Adipose tissue (tissue), 3 donors: ENCODE measurements around the gene MAP3K15. TPM values are rescaled to one million over a fixed set of nuclear protein-coding genes. Genes with fewer than 3 reads are reported as not detected.

ENCODE experiments used
- H3K27ac ChIP-seq: one replicate; pipeline ENCODE4 v1.5.1; 2013; ENCODE audit warnings: low read depth, low read length
- WGBS, 3 donors: extraction: QIAGEN DNeasy Blood & Tissue Kit; methylation state at CpG; one replicate each; pipeline ENCODE4 v1.1.7; 2013; 5-methylcytosine and 5-hydroxymethylcytosine counted together
- polyA plus RNA-seq, 3 donors: library from polyadenylated mRNA; stranded (reverse); fragments of 200-250 nt; gene quantifications; one replicate each; pipeline ENCODE4 v1.2.3, GENCODE V29; 2013
- donor health status: healthy with polysubstance abuse.
- donor health status: Bipolar disorder and iron deficiency.
- donor health status: healthy.

Gene MAP3K15
- polyA plus RNA-seq, 3 donors: 0.22 to 0.90 (median 0.40) TPM

GRCh38 chrX:19372170-19372546, 143.2 kb downstream of the MAP3K15 start:
- no peak overlapping the region for H3K27ac ChIP-seq
- 0 to 19% (median 1%) methylated on average over 9 of the region's 9 CpGs for WGBS, 3 donors

- no peak overlapping the region for H3K27ac ChIP-seq
- WGBS, 3 donors: 69 to 87% (median 74%) methylated on average over 4 to 5 of the region's 5 CpGs
These were observed 145.2 kb downstream of the MAP3K15 start for GRCh38 chrX:19370061-19370460.

GRCh38 chrX:19368576-19368975, 146.7 kb downstream of the MAP3K15 start:
- 86 to 94% (median 92%) methylated on average over 4 to 6 of the region's 6 CpGs for WGBS, 3 donors
- H3K27ac ChIP-seq: no peak overlapping the region

DNA sequence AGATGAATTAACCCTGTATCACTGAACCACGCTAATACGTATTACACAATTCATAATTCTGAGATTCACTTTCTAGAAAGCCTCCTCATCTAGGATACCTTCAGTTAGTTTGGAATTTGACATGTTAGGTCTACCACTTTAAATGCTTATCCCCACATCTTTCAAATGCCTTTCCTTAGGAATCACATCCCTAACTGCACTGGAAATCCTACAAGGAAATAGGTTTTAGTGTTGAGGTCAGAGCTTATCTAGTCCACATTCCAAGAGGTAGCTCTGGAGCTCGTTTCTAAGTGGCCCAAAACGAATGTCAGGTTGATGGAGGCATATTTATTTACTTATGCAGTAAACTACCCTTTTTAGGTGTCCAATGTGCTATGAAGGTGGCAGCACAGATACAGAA, 153.6 kb downstream of the MAP3K15 start:
- 60 to 82% (median 65%) methylated on average over 4 of the region's 4 CpGs for WGBS, 3 donors
- H3K27ac ChIP-seq: no peak overlapping the region

DNA sequence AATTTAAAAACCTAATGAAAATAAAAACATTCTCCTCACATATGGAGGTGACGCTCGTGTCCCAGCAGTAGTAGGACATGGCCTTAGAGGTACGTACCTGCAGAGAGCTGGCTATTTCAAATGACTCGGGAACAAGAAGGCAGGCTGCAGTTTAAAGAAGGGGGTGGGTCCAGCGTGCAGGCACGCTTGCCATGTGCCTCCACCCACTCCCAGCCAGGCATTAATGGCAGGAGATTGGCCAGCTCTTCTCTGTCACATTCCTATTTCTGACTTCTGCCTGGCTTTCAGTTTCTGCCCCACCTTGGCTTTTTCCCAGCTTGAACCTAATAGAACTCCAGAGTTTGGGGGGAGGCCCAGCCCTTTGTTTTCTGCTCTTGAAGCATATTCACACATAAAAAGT, 154.4 kb downstream of the MAP3K15 start:
- 75 to 100% (median 89%) methylated on average over 4 to 6 of the region's 6 CpGs for WGBS, 3 donors
- H3K27ac ChIP-seq: no peak overlapping the region

- H3K27ac ChIP-seq: no peak overlapping the region
- WGBS, 3 donors: 62 to 88% (median 78%) methylated on average over 7 of the region's 7 CpGs
These were observed 156.8 kb downstream of the MAP3K15 start for GRCh38 chrX:19358521-19358920.

- 85 to 88% (median 87%) methylated on average over 6 of the region's 6 CpGs for WGBS, 3 donors
These were observed 160.7 kb downstream of the MAP3K15 start for GRCh38 chrX:19354625-19355024.

DNA sequence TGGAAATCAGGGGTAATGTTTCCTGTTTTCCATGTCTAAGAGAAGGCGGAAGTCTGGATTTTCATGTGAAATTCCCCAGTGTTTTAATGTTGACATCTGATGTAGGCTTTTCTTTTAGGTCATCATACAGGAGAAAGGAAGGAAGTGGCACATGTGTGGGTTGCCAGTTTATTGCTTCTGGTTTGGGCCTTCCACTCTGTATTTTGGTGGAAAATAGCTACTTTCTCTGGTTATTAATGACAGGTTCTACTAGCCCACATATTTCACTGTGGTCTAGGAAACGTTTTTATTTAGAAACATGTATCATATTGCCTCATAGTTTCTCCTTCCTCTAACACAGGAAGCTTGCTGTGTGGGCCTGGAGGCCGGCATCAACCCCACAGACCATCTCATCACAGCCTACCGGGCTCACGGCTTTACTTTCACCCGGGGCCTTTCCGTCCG, 164.3 kb downstream of the MAP3K15 start:
- 32 to 75% (median 61%) methylated on average over 8 of the region's 8 CpGs for WGBS, 3 donors
- H3K27ac ChIP-seq: no peak overlapping the region

More at GRCh38 chrX:19354625-19355024, 160.7 kb downstream of the MAP3K15 start:
- H3K27ac ChIP-seq: no peak overlapping the region

- 77 to 91% (median 82%) methylated on average over 2 of the region's 2 CpGs for WGBS, 3 donors
- H3K27ac ChIP-seq: no peak overlapping the region
These were observed 166.0 kb downstream of the MAP3K15 start for GRCh38 chrX:19349264-19349663.

DNA sequence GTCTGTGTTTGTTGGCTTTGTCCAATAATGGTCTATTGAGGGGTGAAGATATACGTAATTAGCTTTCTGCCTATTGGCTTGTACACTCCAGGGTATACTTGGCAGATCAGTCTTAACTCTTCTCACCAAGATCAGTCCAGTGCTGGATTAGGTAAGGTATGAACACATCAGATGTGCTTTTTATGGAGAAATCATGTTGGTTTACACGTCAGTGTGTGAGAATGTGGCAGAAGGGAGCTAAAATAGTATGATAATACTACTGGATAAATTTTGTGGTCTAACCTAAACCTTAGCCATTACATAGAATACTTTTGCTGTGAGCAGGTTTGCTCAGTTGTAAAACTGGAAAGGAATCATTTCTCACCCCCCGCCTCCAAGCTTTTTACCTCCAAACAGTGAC, 167.4 kb downstream of the MAP3K15 start:
- whole genome bisulfite sequencing, 3 donors: 58 to 72% (median 65%) methylated on average over 3 of the region's 3 CpGs
- no peak overlapping the region for H3K27ac ChIP-seq

GRCh38 chrX:19344661-19345060, 170.6 kb downstream of the MAP3K15 start:
- no peak overlapping the region for H3K27ac ChIP-seq
- 2 to 28% (median 4%) methylated on average over 10 of the region's 10 CpGs for WGBS, 3 donors

DNA sequence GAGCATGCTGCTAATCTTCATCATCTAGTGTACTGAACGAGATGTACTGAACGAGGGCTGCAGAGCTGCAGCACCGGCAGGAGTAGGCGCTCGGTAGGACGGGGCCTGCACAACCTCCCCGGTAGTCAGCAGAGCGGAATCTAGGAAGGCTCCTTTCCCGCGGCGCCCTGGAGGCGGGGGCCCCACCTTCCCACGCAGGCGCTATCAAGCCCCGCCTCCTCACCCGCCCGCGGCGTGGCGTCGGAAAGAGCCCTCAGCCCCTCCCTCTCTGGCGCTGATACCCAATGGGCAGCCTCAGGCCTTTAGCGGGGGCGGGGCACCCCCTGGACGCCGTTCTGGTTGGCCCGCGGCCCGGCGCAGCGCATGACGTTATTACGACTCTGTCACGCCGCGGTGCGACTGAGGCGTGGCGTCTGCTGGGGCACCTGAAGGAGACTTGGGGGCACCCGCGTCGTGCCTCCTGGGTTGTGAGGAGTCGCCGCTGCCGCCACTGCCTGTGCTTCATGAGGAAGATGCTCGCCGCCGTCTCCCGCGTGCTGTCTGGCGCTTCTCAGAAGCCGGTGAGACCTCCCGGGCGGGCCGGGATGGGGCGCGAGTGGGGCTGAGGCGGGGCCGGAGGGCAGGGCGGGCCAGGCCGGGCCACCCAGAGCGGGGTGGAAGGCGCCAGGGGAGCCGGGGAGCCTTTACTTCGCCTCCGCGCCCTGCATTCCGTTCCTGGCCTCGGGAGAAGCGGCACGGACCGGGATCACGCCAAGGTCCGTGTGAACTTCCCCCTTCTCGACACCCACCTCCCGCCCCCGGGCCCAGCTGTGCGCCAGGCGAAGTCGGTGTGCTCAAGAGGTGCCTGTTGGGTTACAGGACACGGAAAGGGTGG, 171.5 kb downstream of the MAP3K15 start, which contains the start of gene PDHA1:
Gene PDHA1 (plus strand): TSS at position 393 of the 874 bp plus-strand sequence. CDS start 111 bp downstream, at position 504.
- WGBS, 3 donors: 0 to 27% (median 0%) methylated on average over 39 to 73 of the region's 81 CpGs
- no peak within 1 kb of the TSS for H3K27ac ChIP-seq

GRCh38 chrX:19343085-19343534, 172.2 kb downstream of the MAP3K15 start:
- 31 to 51% (median 40%) methylated on average over 11 of the region's 11 CpGs for WGBS, 3 donors
- no peak overlapping the region for H3K27ac ChIP-seq

- WGBS, 3 donors: 39 to 56% (median 44%) methylated on average over 6 of the region's 6 CpGs
- no peak overlapping the region for H3K27ac ChIP-seq
These were observed 172.9 kb downstream of the MAP3K15 start for GRCh38 chrX:19342331-19342906.

DNA sequence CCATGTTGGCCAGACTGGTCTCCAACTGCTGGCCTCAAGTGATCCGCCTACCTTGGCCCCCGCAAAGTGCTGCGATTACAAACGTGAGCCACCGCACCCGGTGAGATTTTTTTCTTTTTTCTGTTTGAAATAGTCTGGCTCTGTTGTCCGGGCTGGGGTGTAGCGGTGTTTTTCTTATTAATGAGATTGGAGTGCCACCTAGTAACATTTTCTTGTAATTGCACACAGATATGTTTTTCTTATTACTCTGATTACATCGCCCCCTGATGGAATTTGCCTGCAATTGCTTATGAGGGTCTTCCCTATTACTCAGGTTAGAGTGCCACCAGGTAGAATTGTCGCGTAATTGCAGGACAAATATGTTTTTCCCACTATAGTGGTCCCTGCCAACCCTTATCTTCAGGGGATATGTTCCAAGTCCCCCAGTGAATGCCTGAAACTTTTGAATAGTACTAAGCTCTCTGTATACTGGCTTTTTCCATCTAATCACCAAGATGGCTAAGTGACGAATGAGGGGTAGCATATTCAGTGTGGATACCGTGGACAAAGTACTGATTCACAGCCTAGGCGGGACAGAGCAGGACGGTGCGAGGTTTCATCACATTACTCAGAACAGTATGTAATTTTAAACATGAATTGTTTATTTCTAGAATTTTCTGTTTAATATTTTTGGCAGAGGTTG, 180.2 kb downstream of the MAP3K15 start:
- WGBS, 3 donors: 63 to 72% (median 67%) methylated on average over 16 of the region's 16 CpGs
- H3K27ac ChIP-seq: no peak overlapping the region

DNA sequence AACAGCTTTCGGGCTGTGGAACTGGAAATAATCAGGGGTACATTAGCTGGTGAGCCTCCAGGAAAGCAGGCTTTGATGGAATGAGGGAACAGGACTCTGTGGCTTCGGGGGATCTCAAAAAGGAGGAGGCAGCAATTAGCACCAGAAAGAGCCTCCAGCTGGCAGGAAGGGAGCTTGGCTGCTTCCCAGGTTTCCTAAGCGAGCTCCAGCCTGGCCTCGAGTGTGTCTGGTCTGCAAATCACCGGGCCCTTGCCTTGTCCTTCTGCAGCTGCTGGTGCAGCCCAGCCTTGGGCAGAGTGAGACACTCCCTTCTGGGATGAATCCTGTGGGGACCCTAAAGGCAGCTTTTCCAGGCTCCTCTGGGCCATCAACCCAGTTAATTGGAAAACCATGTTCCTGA, 182.3 kb downstream of the MAP3K15 start:
- WGBS, 3 donors: 25 to 82% (median 51%) methylated on average over 1 to 5 of the region's 5 CpGs
- H3K27ac ChIP-seq: no peak overlapping the region

DNA sequence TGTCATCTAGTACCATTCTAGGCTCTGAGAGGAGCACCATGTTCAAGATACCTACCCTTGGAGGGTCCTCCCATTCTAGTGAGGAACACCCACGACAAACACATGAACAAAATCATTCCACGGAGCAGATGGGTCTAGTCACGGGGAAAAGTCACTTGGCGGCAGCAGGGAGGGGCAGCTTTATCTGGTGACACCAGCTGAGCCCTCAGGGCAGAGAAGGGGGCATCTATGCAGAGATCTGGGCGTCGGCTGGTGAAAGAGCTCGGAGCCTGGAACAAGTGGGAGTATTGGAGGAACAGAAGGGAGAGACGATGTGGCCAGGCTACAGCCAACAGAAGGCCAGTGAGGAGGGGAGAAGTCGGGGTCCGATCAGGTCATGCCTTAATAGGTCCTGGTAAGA, 183.5 kb downstream of the MAP3K15 start:
- H3K27ac ChIP-seq: no peak overlapping the region
- WGBS, 3 donors: 82 to 93% (median 87%) methylated on average over 10 of the region's 10 CpGs

DNA sequence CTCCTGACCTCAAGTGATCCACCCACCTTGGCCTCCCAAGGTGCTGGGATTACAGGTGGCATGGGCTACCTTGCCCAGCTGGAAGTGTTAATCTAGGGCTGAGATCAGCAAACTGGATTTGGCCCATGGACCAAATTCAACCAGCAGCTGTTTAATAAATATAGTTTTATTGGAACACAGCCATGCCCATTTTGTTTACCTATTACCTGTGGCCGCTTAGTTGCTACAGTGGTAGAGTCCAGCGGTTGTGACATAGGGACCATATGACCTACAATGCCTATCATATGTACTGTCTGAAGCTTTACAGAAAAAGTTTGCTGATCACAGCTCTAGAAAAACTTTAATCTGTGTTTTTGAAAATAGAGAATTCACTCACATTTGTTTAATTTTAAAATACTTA, 188.7 kb downstream of the MAP3K15 start:
- WGBS, 3 donors: 35 to 91% (median 86%) methylated on average over 2 of the region's 2 CpGs
- no peak overlapping the region for H3K27ac ChIP-seq
